Measurements from ENCODE around the gene MGLL.

DNA sequence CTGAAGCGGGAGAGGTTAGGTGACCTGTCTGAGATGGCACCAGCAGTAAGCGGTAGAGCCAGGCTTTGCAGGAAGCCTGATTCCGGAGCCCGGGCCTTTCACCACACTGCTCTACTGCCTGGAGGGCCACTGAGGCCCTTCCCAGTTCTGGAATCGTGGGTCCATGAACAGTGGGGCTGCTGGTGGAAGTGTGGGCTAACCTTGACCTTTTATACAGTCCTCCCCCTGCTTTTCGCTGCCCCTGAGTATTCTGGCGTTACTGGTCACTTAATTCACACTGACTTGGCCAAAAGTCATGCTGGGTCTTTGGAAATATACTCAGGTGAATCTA is 152.1 kb downstream of the MGLL start:
- no peak for TF ChIP-seq EZH2 (IDR thresholded peaks at IDR 0.05)
- no peak for TF ChIP-seq POLR2AphosphoS5 (IDR thresholded peaks at IDR 0.05; ENCODE audit: borderline replicate concordance, low read depth, low read length)

Measured in SK-N-MC (cell line).